ENCODE measurements around the gene FAM229B.

FAM229B gene

GRCh38 chr6:112085286-112086065, 1.9 kb upstream of the FAM229B start:
- no peaks in the 10 kb centered on the region for H4K20me1 ChIP-seq (ENCODE audit: insufficient read depth, low read length)
- DNase-seq: no peak
- no peaks in the 10 kb centered on the region for H3K9me2 ChIP-seq (replicated peaks; ENCODE audit: insufficient read depth, low read length)
- H3K27ac ChIP-seq (ENCODE audit: low read length): no peak overlapping the region
- H3K27me3 ChIP-seq (replicated peaks; ENCODE audit: insufficient read depth, low read length): no peaks in the 10 kb centered on the region
- H3K9ac ChIP-seq (ENCODE audit: low read length): no peak overlapping the region
- no peak overlapping the region for H3K4me3 ChIP-seq (ENCODE audit: low read length)
- H3K4me1 ChIP-seq (ENCODE audit: low read length): no peaks in the 10 kb centered on the region
- no peak overlapping the region for H2AFZ ChIP-seq (ENCODE audit: low read length)
- no peaks in the 10 kb centered on the region for H3K79me2 ChIP-seq (ENCODE audit: low read length)
- H3F3A ChIP-seq (ENCODE audit: insufficient read depth, low read length): no peaks in the 10 kb centered on the region
- no peak for TF ChIP-seq EZH2phosphoT487 (IDR thresholded peaks at IDR 0.05; ENCODE audit: low read length)
- TF ChIP-seq, protein P1, sequence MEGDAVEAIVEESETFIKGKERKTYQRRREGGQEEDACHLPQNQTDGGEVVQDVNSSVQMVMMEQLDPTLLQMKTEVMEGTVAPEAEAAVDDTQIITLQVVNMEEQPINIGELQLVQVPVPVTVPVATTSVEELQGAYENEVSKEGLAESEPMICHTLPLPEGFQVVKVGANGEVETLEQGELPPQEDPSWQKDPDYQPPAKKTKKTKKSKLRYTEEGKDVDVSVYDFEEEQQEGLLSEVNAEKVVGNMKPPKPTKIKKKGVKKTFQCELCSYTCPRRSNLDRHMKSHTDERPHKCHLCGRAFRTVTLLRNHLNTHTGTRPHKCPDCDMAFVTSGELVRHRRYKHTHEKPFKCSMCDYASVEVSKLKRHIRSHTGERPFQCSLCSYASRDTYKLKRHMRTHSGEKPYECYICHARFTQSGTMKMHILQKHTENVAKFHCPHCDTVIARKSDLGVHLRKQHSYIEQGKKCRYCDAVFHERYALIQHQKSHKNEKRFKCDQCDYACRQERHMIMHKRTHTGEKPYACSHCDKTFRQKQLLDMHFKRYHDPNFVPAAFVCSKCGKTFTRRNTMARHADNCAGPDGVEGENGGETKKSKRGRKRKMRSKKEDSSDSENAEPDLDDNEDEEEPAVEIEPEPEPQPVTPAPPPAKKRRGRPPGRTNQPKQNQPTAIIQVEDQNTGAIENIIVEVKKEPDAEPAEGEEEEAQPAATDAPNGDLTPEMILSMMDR (IDR thresholded peaks at IDR 0.05; ENCODE audit: low read length): no peak
- TF ChIP-seq EZH2 (optimal IDR thresholded peaks at IDR 0.05; ENCODE audit: low read depth, low read length): no peak
- no peaks in the 10 kb centered on the region for H3K9me3 ChIP-seq (replicated peaks; ENCODE audit: insufficient read depth, low read length)
- no peaks in the 10 kb centered on the region for H3K36me3 ChIP-seq (replicated peaks; ENCODE audit: insufficient read depth, low read length)
- H3K4me2 ChIP-seq (ENCODE audit: low read depth, low read length): no peak overlapping the region

DNA sequence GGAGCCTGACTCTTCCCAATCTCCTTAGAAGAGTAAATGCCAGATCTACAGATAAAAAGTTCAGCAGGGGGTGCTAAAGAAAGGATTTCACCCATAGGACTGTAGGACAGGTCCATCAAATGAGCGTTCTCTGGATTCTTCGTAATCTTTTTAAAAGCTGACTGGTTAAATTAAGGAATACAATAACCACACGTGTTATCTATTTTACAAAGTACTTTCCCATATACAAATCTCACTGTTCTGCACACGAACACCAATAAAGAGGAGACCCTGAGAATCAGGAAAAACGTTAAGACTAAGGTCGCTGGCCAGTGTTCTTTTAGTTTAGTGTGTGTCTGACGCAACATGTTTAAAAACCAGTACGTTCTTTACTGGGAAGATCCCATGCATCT, 651 bp upstream of the FAM229B start:
- Histone ChIP-seq H3F3A (ENCODE audit: insufficient read depth, low read length) (no peaks in the 10 kb centered on the region), H3K36me3 (replicated peaks; ENCODE audit: insufficient read depth, low read length) (no peaks in the 10 kb centered on the region), H4K20me1 (ENCODE audit: insufficient read depth, low read length) (no peaks in the 10 kb centered on the region), H3K27ac (ENCODE audit: low read length) (peak overlapping the region; percentile 20; the same call in 1 of the 2 replicates), H3K9me2 (replicated peaks; ENCODE audit: insufficient read depth, low read length) (no peaks in the 10 kb centered on the region), H3K4me2 (ENCODE audit: low read depth, low read length) (peak overlapping the region; percentile 85), H3K4me1 (ENCODE audit: low read length) (no peaks in the 10 kb centered on the region), H3K27me3 (replicated peaks; ENCODE audit: insufficient read depth, low read length) (no peaks in the 10 kb centered on the region), H3K79me2 (ENCODE audit: low read length) (no peaks in the 10 kb centered on the region), H3K9ac (ENCODE audit: low read length) (peak overlapping the region; percentile 66), H2AFZ (ENCODE audit: low read length) (peak overlapping the region; percentile 88), H3K4me3 (ENCODE audit: low read length) (peak overlapping the region; percentile 88), H3K9me3 (replicated peaks; ENCODE audit: insufficient read depth, low read length) (no peaks in the 10 kb centered on the region)
- DNase-seq: peak; percentile 24
- no peak for TF ChIP-seq EZH2 (optimal IDR thresholded peaks at IDR 0.05; ENCODE audit: low read depth, low read length)
- TF ChIP-seq, protein P1 (IDR thresholded peaks at IDR 0.05; ENCODE audit: low read length): peak; percentile 39
- TF ChIP-seq EZH2phosphoT487 (IDR thresholded peaks at IDR 0.05; ENCODE audit: low read length): no peak

- Histone ChIP-seq H3K36me3 (replicated peaks; ENCODE audit: insufficient read depth, low read length) (no peaks in the 10 kb centered on the region), H3F3A (ENCODE audit: insufficient read depth, low read length) (no peaks in the 10 kb centered on the region), H3K27ac (ENCODE audit: low read length) (peak overlapping the region; percentile 52; the same call in 1 of the 2 replicates), H3K9ac (ENCODE audit: low read length) (peak overlapping the region; percentile 66), H3K4me1 (ENCODE audit: low read length) (no peaks in the 10 kb centered on the region), H3K4me2 (ENCODE audit: low read depth, low read length) (peak overlapping the region; percentile 57), H3K9me3 (replicated peaks; ENCODE audit: insufficient read depth, low read length) (no peaks in the 10 kb centered on the region), H4K20me1 (ENCODE audit: insufficient read depth, low read length) (no peaks in the 10 kb centered on the region), H3K4me3 (ENCODE audit: low read length) (peak overlapping the region; percentile 88), H3K79me2 (ENCODE audit: low read length) (no peaks in the 10 kb centered on the region), H3K27me3 (replicated peaks; ENCODE audit: insufficient read depth, low read length) (no peaks in the 10 kb centered on the region), H2AFZ (ENCODE audit: low read length) (peak overlapping the region; percentile 76), H3K9me2 (replicated peaks; ENCODE audit: insufficient read depth, low read length) (no peaks in the 10 kb centered on the region)
- no peak for DNase-seq
- TF ChIP-seq EZH2phosphoT487 (IDR thresholded peaks at IDR 0.05; ENCODE audit: low read length): no peak
- TF ChIP-seq, protein P1 (IDR thresholded peaks at IDR 0.05; ENCODE audit: low read length): no peak
- TF ChIP-seq EZH2 (optimal IDR thresholded peaks at IDR 0.05; ENCODE audit: low read depth, low read length): no peak
Measured at GRCh38 chr6:112087916-112088315, 525 bp downstream of the FAM229B start.
